HG02840 (cell line): Measurements from ENCODE around the gene DCBLD1.

Experiments used
- ATAC-seq: cut with Tn5 transposase; IDR thresholded peaks from one replicate; pipeline ENCODE4 v1.9.1; 2021; ENCODE audit warnings: mild to moderate bottlenecking, moderate library complexity, moderate number of reproducible peaks; ENCODE audit not compliant: unreplicated experiment, low FRiP score

Gene DCBLD1

DNA sequence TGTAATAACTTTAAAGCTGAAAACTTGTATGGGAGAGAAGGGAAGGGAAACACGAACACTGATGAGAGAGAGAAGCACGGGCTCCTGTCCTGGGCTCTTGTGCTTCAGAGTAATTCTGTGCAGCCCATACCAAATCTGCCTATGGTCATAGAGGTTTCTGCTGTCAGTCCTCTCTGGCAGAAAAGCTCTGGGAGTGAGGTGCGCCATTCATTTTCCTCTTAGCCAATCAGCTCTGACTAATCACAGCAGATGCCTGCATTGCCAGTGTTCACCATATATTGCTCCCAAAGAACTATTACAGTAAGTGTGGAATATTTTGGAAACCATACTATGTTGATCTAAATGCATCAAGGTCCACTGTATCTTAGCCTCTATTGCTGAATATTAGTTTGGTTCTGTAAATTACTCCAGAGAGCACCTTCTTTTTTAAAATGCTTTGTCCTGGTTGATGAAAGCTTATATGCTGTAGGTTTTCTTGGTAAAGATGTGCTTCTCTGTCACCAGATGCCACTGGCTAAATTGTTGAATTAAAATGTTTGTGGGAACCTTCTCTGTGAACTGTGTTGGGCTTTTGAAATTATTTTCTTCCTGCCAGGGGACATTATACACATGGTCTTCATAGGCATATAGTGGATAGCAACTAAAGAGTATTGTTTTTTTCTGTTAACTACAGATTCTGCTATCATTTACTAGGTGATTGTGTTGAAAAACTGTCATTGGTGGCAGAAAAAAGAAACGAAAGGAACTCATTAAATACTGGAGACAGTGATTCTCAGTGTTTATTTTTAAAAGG lies 38.3 kb downstream of the DCBLD1 start:
- ATAC-seq: no peak

- ATAC-seq: no peak
These were observed 39.5 kb downstream of the DCBLD1 start for GRCh38 chr6:117521791-117522502.

DNA sequence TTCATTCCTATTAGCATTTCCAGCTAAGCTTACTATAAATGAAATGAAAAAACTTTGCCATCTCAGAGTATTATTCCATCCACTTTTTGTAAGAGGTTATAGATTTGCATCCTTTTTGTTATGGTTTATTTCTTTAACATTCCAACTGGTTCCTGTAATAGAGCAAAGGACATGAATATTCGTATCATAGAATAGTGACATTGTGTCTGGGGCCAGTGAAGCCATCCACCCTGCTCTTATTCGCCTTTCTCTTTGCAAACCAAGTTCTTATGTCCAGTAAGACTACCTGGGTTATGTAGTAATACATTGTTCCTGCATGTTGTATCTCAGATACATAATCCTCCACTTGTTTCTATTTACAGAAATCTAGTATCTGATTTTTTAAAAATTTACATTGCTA lies 43.1 kb downstream of the DCBLD1 start:
- no peak for ATAC-seq

DNA sequence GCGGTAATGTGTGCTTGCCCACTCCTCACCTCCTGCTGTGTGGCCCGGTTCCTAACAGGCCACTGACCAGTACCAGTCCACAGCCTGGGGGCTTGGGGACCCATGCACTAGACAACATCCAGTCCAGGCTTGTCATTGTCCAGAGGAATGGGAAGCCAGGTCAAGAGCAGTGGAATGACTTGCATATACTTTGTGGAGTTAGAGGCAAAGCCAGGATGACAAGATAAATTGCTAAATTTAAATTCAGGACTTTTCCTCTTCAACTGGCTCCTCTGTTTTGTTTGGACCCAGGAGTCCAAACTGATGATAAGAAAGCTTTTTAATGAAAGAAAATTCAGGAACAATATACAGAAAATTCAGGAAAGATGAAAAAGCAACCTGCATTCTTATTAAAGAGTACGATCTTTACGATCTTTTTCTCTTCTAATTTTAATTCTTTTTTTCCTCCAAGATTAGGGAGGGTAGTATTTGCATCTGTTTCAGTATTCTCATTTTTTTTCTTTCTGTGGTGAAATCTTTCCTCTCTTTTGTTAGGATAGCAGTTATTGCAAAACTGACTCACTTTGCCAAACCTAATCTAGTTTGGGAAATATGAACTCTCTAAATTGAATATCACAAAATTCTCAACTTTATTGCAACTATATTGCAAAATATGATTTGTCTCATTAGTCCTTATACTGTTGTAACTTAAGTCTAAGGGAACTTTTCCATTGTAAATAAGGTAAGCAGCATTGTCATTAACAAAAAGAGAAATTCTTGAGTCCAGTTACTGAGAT lies 48.2 kb downstream of the DCBLD1 start:
- no peak for ATAC-seq

GRCh38 chr6:117531346-117531745 lies 48.9 kb downstream of the DCBLD1 start:
- ATAC-seq: no peak

GRCh38 chr6:117531809-117532725 lies 49.6 kb downstream of the DCBLD1 start:
- ATAC-seq: no peak

GRCh38 chr6:117533775-117534174 lies 51.3 kb downstream of the DCBLD1 start:
- ATAC-seq: no peak

DNA sequence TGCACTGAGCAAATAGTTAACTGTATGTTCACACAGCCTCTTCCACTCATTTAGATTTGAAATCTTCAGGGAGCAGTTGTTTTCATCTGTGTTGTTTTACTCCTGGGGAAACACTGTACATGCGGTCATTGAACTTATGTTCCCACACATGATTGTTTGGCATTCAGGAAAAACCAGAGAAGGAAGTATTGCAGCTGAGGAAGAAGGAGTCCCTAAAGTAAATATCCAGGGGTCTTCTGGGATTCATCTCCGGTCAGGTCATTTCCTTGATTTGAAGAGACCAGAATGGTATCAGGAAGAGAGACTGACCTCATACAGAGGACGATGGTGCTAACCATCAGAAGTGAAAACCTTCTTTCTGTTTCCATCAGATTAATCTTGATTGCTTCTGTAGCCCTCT lies 52.5 kb downstream of the DCBLD1 start:
- ATAC-seq: no peak

GRCh38 chr6:117536317-117536716 lies 53.8 kb downstream of the DCBLD1 start:
- ATAC-seq: no peak

GRCh38 chr6:117538615-117539014 lies 56.1 kb downstream of the DCBLD1 start:
- ATAC-seq: no peak

GRCh38 chr6:117540670-117541069 lies 58.2 kb downstream of the DCBLD1 start:
- no peak for ATAC-seq

DNA sequence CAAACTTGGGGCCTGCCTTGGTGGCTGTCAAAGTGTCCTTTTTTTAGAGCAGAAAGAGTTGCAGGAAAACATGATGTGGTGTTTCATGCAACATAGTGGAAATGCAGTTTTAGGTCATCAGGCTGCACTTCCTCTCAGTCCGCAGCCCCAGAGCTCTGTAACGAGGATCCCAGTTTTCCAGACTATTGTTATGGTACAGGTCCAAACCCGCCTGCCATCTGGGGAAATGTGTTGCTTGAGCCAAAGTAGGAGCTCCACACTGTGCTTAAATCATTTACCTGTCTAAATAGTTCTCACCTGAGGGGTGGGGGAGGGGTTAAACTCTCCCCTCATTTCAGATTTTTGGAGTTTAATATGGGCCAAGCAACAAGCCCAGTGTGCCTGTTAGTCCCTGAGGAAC lies 60.0 kb downstream of the DCBLD1 start:
- no peak for ATAC-seq

- ATAC-seq: no peak
These were observed 62.2 kb downstream of the DCBLD1 start for GRCh38 chr6:117544716-117545115.

DNA sequence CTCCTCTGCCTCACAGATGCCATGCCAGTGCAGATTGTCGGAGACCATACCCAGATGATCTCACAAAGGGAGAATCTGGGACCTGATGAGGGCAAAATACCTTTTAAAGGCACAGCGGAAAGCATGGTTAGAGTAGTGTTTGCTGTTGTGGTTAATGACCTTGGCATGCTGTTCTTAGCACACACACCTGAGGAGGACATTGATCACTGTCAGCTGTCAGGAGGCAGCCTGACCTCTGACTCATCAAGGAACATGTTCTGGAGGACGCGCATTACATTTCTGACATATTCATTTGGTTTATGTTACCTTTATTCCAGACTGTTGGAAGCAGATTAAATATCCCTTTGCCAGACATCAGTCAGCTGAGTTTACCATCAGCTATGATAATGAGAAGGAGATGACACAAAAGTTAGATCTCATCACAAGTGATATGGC lies 62.7 kb downstream of the DCBLD1 start:
- no peak for ATAC-seq

DNA sequence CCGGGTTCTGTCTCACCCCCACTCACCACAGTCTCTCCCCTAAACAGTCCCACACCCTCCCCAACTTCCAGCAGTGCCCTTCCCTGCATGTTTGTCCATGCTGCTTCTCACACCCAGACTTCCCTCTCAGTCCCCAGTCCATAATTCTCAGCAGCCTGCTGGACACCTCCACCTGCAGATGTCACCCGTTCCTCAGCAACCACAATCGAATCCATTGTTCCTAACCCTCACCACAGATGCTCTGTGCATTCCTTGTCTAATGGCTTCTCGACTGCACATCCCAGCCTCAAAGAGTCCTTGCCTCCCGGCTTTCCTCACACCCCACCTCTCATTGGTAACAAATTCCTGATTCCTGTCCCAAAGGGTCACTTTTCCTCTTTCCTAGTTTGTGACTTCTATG lies 64.2 kb downstream of the DCBLD1 start:
- no peak for ATAC-seq

DNA sequence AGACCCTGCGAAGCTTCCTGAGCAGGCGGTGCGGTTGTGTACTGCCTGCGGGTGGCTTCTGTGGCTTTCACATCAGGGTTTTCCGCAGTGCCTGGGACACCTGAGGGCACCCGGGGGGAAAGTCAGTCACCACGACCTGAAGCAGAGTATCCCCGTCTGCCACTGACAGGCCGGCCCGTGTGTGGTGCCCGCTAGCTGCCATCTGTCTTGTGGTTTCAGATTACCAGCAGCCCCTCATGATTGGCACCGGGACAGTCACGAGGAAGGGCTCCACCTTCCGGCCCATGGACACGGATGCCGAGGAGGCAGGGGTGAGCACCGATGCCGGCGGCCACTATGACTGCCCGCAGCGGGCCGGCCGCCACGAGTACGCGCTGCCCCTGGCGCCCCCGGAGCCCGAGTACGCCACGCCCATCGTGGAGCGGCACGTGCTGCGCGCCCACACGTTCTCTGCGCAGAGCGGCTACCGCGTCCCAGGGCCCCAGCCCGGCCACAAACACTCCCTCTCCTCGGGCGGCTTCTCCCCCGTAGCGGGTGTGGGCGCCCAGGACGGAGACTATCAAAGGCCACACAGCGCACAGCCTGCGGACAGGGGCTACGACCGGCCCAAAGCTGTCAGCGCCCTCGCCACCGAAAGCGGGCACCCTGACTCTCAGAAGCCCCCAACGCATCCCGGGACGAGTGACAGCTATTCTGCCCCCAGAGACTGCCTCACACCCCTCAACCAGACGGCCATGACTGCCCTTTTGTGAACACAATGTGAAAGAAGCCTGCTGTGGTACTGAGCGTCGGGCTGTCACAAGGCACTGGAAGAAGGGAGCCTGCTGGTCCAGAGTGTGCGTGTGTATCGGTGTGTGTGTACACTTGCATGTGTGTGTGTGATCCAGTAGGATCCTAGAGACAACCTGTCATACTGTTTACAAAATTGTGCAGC lies 65.5 kb downstream of the DCBLD1 start:
- ATAC-seq: no peak

GRCh38 chr6:117548797-117549301 lies 66.4 kb downstream of the DCBLD1 start:
- no peak for ATAC-seq

DNA sequence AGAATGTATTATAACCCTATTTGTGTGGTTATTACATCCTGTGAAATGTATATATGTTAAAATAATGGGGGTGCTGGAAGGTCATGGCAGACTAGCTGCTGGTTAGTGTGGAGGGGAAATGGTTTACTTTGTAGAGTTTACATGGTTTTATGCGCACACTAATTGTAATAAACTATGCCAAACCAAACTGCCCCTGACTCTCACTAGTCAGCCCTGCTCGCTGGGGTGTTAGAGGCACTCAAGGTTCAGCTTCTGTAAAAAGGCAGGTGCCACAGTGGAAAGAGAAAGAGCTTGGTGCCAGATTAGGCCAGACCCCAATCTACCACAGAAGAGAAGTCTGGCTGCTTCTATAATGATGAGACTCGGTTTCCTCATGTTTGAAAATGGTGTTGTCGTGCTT lies 67.1 kb downstream of the DCBLD1 start:
- ATAC-seq: no peak

GRCh38 chr6:117550078-117550600 lies 67.7 kb downstream of the DCBLD1 start:
- no peak for ATAC-seq
